GM19023 (cell line): Measurements from ENCODE around the gene FREY1.

ENCODE experiments used
- ATAC-seq: cut with Tn5 transposase; IDR thresholded peaks from one replicate; pipeline ENCODE4 v1.9.1; 2021; ENCODE audit warnings: mild to moderate bottlenecking, moderate library complexity; ENCODE audit not compliant: unreplicated experiment

Gene FREY1

GRCh38 chr11:45896422-45896984 lies 10.6 kb downstream of the FREY1 start:
- ATAC-seq, result no peak

- ATAC-seq, result no peak
Observed at GRCh38 chr11:45895553-45896259, 11.4 kb downstream of the FREY1 start.

- ATAC-seq, result no peak
Observed at GRCh38 chr11:45894555-45895247, 12.4 kb downstream of the FREY1 start.

GRCh38 chr11:45892856-45893255 lies 14.2 kb downstream of the FREY1 start:
- ATAC-seq, result no peak

- ATAC-seq, result no peak
Observed at GRCh38 chr11:45890886-45891550, 16.1 kb downstream of the FREY1 start.

GRCh38 chr11:45889966-45890365 lies 17.1 kb downstream of the FREY1 start:
- no peak for ATAC-seq

- ATAC-seq, result no peak
Observed at GRCh38 chr11:45889555-45889954, 17.5 kb downstream of the FREY1 start.

- no peak for ATAC-seq
Observed at GRCh38 chr11:45887587-45887986, 19.5 kb downstream of the FREY1 start.

- ATAC-seq, result no peak
Observed at GRCh38 chr11:45886816-45887520, 20.1 kb downstream of the FREY1 start.

- ATAC-seq, result no peak
Observed at GRCh38 chr11:45885921-45886721, 20.9 kb downstream of the FREY1 start.

GRCh38 chr11:45885274-45885920 lies 21.7 kb downstream of the FREY1 start, which contains the start of gene MAPK8IP1:
MAPK8IP1 (plus strand) TSS chr11:45885651; CDS start chr11:45885821, 170 bp downstream.
- ATAC-seq, result peak; percentile 56

GRCh38 chr11:45884596-45885185 lies 22.4 kb downstream of the FREY1 start:
- no peak for ATAC-seq

- no peak for ATAC-seq
Observed at GRCh38 chr11:45881708-45882368, 25.2 kb downstream of the FREY1 start.

- ATAC-seq, result no peak
Observed at GRCh38 chr11:45880772-45881570, 26.1 kb downstream of the FREY1 start.

- no peak for ATAC-seq
Observed at GRCh38 chr11:45879803-45880686, 27.0 kb downstream of the FREY1 start.

GRCh38 chr11:45877845-45878244 lies 29.2 kb downstream of the FREY1 start:
- ATAC-seq, result no peak

GRCh38 chr11:45877221-45877620 lies 29.9 kb downstream of the FREY1 start:
- no peak for ATAC-seq
